Left lung (tissue), 10 donors: ENCODE measurements around the gene CKLF. TPM values are rescaled to one million over a fixed set of nuclear protein-coding genes. Genes with fewer than 3 reads are reported as not detected.

Experiments
- ATAC-seq: fragments of 200-7000 bp; cut with Tn5 transposase; one replicate; pipeline ENCODE4 v1.9.1; 2020; ENCODE audit warnings: moderate library complexity
- DNase-seq, 4 donors: peaks; one replicate each; pipeline ENCODE4 v3.0.0-alpha.2; 2013 to 2020
- H3K27ac ChIP-seq, 2 donors: fragments of 200-600 bp; sonication (generic) in 1 of 2; one replicate each; pipeline versions ENCODE4 v1.5.0 to v1.8.0; 2020 to 2021
- H3K27me3 ChIP-seq, 2 donors: fragments of 200-600 bp; sonication (generic) in 1 of 2; one replicate each; pipeline versions ENCODE4 v1.5.0 to v1.8.0; 2020 to 2021
- H3K36me3 ChIP-seq, 2 donors: fragments of 200-600 bp; sonication (generic) in 1 of 2; one replicate each; pipeline versions ENCODE4 v1.5.0 to v1.8.0; 2020 to 2021
- H3K4me1 ChIP-seq, 2 donors: fragments of 200-600 bp; one replicate each; pipeline ENCODE4 v1.8.0; 2021
- H3K4me3 ChIP-seq, 2 donors: fragments of 200-600 bp; sonication (generic) in 1 of 2; one replicate each; pipeline versions ENCODE4 v1.5.0 to v1.8.0; 2020 to 2021; ENCODE audit warnings: mild to moderate bottlenecking in 1 of 2
- H3K9me3 ChIP-seq, 2 donors: fragments of 200-600 bp; sonication (generic) in 1 of 2; one replicate each; pipeline versions ENCODE4 v1.5.0 to v1.8.0; 2020 to 2021
- intact Hi-C, 2 donors: fragments of 100-400 bp; cut with DNase I; formaldehyde crosslinking; loops; one replicate each; pipeline versions ENCODE4 v1.11.2 to v1.14.2; 2022
- polyA plus RNA-seq, 6 donors: library from polyadenylated mRNA; unstranded; fragments of 120-200 nt; gene quantifications; one replicate each; pipeline ENCODE4 v1.2.1, GENCODE V29; 2013; ENCODE audit not compliant: insufficient read length in 6 of 6
- total RNA-seq, 2 donors: library from RNA; stranded (reverse); fragmentation: NEBNext Ultra II Directional; extraction: Animal tissue kit (Norgen Biotek cat#: 25700); gene quantifications; one replicate each; pipeline ENCODE4 v1.2.1, GENCODE V29; 2021
- TF ChIP-seq, protein P1 (sequence below), 2 donors: fragments of 200-600 bp; sonication (generic) in 1 of 2; IDR thresholded peaks; one replicate each; pipeline versions ENCODE4 v1.5.0 to v1.8.0; 2021; ENCODE audit warnings: antibody characterized with exemption in 2 of 2
- donor health status: DM: no; HTN: yes; CAD: no.
- donor health status: DM: no; HTN: no; CAD: no.

CKLF gene
- total and polyA plus RNA-seq, 8 donors = 41.6 to 66.3 (median 42.9) TPM

DNA sequence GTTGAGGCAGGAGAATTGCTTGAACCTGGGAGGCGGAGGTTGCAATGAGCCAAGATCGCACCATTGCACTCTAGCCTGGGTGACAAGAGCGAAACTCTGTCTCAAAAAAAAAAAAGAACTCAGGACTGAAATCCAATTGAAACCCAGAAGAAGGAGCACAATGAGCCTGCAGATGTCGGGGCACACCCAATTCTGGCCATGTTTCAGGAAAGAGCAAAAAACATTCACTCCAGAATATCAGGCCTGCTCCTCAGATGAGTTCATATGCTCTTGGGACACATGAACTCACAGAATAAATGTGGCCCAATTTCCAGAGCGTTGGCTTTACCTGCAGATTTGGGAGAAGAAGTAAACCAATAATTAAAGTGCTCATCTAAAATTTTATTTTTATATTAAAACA lies 23.9 kb downstream of the CKLF start:
- no peak overlapping the region for H3K27ac ChIP-seq
- DNase-seq (no peak), ATAC-seq (no peak)
- peaks cover 18 to 28% of the 10 kb centered on the region in 2 donors for H3K27me3 ChIP-seq
- intact Hi-C loops = no loop called here
- peaks cover 5 to 15% of the 10 kb centered on the region in 2 donors for H3K4me1 ChIP-seq
- peaks cover 0 to 8% of the 10 kb centered on the region in 2 donors for H3K36me3 ChIP-seq
- H3K9me3 ChIP-seq = no peaks in the 10 kb centered on the region
- no peak overlapping the region for H3K4me3 ChIP-seq
- TF ChIP-seq, protein P1, sequence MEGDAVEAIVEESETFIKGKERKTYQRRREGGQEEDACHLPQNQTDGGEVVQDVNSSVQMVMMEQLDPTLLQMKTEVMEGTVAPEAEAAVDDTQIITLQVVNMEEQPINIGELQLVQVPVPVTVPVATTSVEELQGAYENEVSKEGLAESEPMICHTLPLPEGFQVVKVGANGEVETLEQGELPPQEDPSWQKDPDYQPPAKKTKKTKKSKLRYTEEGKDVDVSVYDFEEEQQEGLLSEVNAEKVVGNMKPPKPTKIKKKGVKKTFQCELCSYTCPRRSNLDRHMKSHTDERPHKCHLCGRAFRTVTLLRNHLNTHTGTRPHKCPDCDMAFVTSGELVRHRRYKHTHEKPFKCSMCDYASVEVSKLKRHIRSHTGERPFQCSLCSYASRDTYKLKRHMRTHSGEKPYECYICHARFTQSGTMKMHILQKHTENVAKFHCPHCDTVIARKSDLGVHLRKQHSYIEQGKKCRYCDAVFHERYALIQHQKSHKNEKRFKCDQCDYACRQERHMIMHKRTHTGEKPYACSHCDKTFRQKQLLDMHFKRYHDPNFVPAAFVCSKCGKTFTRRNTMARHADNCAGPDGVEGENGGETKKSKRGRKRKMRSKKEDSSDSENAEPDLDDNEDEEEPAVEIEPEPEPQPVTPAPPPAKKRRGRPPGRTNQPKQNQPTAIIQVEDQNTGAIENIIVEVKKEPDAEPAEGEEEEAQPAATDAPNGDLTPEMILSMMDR (IDR thresholded peaks at IDR 0.05) = no peak

DNA sequence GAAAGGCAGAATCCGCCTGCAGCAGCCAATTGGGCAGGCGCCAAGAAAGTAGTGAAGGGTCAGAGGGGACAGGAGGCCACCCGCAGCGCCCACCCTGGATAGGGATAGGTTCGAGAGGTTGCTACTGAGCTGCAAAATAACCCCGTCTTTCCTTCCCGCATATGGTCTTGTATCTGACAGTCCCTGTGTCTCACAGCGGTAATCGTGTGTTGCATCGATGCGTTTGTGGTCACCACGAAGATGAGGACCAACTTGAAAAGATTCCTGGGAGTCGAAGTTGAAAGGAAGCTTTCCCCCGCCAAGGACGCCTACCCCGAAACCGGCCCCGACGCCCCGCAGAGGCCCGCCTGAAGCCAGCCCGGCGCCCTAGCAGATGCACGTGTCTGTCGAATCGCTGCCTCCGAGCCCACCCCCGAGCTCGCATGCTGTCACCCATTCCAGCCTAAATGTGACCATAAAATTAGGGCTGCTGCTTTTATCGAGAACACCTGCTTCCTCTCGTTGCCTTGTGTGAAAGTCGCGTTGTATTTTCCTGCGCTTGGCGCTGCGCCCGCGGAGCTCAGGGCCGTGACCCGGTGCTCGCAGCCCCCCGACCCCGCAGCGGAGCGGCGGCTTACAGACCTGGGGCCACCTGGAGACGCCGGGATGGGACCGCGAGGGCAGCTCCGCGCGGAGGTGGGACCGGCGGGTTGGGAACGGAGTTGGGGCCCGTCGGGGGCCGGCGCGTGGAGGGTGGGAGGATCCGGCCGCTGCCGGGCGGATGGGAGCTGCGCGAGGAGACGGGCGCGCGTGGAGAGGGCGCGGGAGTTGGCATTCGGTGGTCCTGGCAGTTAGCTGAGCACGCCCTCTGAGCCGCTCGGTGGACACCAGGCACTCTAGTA lies 26.5 kb downstream of the CKLF start, which contains the start of gene CMTM2:
TSS of gene CMTM2 (plus strand) at position 813 of the 881 bp plus-strand sequence. CDS start 145 bp downstream, outside the sequence.
- H3K4me3 ChIP-seq = peak within 1 kb of the TSS in 1 of 2 donors; percentile 11
- H3K27ac ChIP-seq = no peak within 1 kb of the TSS
- no peaks in the 10 kb centered on the region for H3K36me3 ChIP-seq
- H3K4me1 ChIP-seq = peaks cover 5 to 15% of the 10 kb centered on the region in 2 donors
- peaks cover 18 to 28% of the 10 kb centered on the region in 2 donors for H3K27me3 ChIP-seq
- H3K9me3 ChIP-seq = no peaks in the 10 kb centered on the region
- DNase-seq = peak in 3 of 4 donors; percentile 24 to 79 (median 29)
- no peak for ATAC-seq
- intact Hi-C loops = no loop called here
- TF ChIP-seq, protein P1 (IDR thresholded peaks at IDR 0.05) = no peak

DNA sequence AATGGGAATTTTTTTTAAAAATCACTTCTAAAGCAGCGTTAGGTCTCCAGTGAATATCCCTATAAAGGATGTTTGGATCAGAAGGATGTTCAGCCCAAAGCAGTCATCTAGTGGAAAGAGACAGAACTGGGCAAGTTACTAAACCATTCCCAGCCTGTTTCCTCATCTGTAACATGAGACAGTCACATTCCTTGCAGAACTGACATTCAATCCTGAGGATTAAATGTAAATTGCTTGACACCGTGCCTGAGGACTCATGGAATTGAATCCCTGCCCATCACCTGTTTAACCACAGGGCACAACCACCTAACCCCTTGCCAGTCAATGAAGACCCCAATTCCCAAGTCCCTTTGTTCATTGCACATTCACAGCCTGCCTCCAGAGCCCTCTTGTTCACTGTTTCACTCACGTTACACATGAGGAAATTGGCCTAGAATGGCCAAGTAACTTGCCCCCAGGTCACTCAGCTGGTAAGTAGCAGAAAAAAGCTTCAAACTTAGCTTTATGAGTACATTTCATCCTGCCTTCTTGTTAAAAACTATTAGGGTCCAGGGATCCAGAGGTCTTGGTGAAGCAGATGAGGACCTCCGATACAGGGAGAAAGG lies 28.3 kb downstream of the CKLF start:
- peak; percentile 49 for ATAC-seq
- no peaks in the 10 kb centered on the region for H3K36me3 ChIP-seq

DNA sequence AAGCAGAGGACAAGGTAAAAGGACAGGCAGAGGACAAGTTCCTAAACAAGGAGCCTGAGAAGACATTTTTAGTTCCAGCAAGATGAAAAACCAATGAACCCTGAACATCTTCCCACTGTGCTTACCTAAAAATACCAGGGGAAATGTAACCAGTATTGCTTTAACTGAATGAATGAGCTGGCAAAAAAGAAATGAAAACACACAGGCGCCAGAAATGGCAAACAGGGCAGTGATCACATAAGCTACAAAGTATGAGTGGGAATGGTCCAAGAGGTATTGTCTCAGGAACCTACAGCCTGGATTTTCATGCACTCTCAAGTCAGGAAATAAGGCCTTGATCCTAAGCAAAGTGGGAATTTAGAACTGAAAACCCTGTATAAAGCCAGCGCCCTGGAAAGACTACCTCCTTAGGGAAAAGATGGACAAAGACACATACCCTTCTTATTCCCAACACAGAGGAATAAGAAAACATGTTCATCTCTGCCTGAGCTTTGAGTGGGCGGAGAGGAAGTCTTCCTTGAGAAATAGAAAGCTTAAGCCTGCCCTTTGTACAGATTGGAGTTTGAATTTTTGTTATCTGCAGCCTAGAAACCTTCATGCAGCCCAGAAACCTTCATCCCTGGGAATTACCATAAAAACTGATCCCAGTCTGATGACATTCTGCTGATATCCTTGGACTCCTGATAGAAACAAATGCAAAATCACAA lies 29.0 kb downstream of the CKLF start:
- H3K27ac ChIP-seq = no peak overlapping the region
- peaks cover 18 to 28% of the 10 kb centered on the region in 2 donors for H3K27me3 ChIP-seq
- H3K9me3 ChIP-seq = no peaks in the 10 kb centered on the region
- no peak for DNase-seq
- H3K36me3 ChIP-seq = no peaks in the 10 kb centered on the region
- intact Hi-C loops = no loop called here
- no peak overlapping the region for H3K4me3 ChIP-seq
- TF ChIP-seq, protein P1 (IDR thresholded peaks at IDR 0.05) = no peak
- peaks cover 5 to 30% of the 10 kb centered on the region in 2 donors for H3K4me1 ChIP-seq
- no peak for ATAC-seq

More for the DNA sequence above, 28.3 kb downstream of the CKLF start:
- TF ChIP-seq, protein P1 (IDR thresholded peaks at IDR 0.05) = no peak
- no peak overlapping the region for H3K27ac ChIP-seq
- no peak for DNase-seq
- peaks cover 18 to 28% of the 10 kb centered on the region in 2 donors for H3K27me3 ChIP-seq
- intact Hi-C loops = no loop called here
- H3K4me3 ChIP-seq = no peak overlapping the region
- H3K4me1 ChIP-seq = peaks cover 5 to 23% of the 10 kb centered on the region in 2 donors
- H3K9me3 ChIP-seq = no peaks in the 10 kb centered on the region
